NCI-H1436 (cell line): ENCODE results near the gene CYP4F22.
"Not testable (repeated sequence)": the region's sequence is repeated elsewhere in the genome, so short reads cannot be mapped to it uniquely, and the experiment has no call there.

ENCODE experiments used
- DNase-seq: peaks from one replicate; lab custom pipeline; 2025; lab: John Stamatoyannopoulos, UW

CYP4F22 gene

GRCh38 chr19:15508035-15508710 is at the start of gene CYP4F22:
CYP4F22 (plus strand) TSS chr19:15508525; CDS start chr19:15525337, 16,812 bp downstream.
- no peak for DNase-seq

- no peak for DNase-seq
Observed at GRCh38 chr19:15461694-15462093, 46.6 kb upstream of the CYP4F22 start.

GRCh38 chr19:15463861-15464371 is 44.4 kb upstream of the CYP4F22 start:
- DNase-seq, result no peak

DNA sequence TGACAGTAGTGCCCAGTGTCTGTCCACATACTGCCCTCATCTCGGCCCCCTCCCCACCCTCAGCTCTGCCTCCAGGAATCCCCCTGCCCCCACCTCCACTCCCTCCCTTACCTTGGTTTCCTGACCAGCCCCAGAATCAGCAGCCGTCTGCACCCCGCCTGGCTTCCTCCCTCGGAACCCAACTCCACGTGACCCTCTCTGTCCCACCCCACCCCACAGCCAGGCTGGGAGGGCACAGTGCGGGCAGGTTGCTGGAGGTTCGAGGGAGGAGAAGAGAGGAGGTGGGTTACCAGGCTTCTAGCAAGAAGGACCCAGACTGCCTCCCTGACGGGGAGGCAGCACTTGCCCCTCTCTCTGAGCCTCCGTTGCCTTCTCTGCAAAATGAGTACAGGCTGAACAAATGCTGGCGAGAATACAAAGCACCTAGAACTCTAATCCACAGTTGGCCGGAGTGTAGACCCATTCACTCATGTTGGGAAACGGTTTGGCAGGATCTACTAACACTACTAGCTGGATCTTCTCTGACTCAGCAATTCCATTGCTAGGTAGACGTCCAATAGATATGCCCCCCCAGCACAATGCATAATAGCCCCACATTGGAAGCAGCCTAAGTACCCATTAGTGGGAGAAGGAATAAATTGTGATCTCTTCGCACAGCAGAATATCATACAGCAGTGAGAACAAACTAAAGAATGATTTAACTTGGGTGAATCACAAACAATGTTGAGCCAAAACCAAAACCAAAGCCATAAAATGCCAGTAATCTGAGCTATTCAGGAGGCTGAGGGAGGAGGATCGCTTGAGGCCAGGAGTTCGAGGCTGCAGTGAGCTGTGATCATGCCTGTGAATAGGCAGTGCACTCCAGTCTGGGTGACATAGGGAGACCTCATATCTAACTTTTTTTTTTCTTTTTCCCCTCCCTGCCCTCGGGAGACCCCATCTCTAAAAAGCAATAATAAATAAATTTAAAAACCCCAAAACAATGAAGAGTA is 43.6 kb upstream of the CYP4F22 start, which contains the start of gene RASAL3:
Gene RASAL3, minus strand, starts transcription at position 151 of the 992 bp plus-strand sequence. CDS start 186 bp downstream, outside the sequence.
- no peak for DNase-seq

GRCh38 chr19:15466851-15467733 is 41.2 kb upstream of the CYP4F22 start:
- no peak for DNase-seq

DNA sequence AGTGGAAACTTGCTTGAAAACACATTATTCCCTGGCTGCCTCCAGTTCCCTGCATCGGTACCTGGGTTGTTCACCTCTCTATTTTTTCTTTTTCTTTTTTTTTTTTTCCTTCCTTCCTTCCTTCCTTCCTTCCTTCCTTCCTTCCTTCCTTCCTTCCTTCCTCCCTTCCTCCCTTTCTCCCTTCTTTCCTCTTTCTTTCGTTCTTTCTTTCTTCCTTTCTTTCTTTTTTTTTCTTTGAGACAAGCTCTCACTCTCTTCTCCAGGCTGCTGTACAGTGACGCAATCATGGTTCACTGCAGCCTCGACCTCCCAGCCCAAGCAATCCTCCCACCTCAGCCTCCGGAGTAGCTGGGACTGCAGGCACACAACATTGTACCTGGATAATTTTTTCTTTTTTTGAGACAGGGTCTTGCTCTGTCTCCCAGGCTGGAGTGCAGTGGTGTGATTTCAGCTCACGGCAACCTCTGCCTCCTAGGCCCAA is 40.6 kb upstream of the CYP4F22 start:
- DNase-seq, result no peak

- DNase-seq, result no peak
Observed at GRCh38 chr19:15468675-15469512, 39.4 kb upstream of the CYP4F22 start.

DNA sequence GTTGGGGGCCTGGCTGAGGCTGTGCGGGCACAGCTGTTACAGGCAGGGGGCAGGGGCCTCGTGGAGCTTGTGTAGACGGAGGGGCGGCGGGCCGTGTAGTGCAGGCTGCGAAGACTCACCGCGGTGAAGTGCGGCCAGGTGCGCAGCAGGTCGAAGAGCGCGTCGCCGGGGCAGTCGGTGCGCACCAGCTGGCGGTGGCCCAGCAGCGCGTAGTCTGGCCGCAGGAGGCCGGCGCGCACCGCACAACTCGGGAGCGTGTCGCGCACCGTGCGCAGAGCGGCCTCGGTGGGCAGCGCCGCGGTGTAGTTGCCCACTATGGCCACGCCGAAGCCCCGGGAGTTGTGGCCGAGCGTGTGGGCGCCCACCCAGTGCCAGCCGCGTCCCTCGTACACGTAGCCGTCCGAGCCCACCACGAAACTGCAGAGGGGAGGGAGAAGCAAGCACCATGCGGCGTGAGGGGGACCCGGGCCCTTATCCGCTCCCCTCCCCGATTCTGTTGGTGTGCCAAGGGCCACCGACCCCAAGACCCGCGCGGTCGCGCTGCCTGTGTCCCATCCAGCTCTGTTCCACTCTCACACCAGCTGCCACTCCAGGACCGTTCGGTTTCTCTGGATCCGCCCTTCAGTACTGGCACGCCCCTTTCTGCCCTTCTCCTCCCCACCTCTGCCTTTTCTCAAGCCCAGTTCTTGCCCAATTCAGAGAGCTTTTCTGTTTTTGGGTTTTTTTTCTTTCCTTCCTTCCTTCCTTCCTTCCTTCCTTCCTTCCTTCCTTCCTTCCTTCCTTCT is 38.6 kb upstream of the CYP4F22 start:
- DNase-seq, result no peak

DNA sequence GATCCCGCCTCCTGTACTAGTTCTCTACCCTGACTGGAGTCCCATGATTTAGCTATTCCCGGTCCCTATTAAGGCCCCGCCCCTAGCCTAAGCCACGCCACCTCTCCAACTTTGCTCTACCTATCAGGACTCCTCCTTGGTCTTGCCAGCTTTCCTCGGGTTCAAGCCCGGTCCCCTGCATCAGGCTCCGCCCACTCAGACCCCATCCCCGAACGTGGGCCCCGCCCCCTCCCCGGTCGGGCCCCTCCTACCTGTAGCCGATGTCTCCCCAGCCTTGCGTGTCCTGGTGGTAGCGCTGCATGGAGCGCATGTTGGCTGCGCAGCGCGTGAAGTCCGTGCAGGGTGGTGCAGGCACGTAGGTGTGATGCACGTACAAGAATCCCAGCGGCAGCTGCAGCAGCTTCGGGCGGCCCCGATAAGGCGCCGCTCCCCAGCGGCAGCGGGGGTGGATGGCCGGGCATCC is 36.7 kb upstream of the CYP4F22 start:
- no peak for DNase-seq

DNA sequence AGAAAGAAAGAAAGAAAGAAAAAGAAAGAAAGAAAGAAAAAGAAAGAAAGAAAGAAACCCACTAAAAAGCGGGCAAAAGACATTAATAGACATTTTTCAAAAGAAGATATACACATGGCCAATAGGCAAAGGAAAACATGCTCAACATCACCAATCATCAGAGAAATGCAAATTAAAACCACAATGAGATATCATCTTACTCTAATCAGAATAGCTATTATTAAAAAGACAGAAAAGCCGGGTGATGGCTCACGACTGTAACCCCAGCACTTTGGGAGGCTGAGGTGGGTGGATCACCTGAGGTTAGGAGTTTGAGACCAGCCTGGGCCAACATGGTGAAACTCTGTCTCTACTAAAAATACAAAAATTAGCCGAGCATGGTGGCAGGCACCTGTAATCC is 34.5 kb upstream of the CYP4F22 start:
- DNase-seq, result not testable (repeated sequence)

DNA sequence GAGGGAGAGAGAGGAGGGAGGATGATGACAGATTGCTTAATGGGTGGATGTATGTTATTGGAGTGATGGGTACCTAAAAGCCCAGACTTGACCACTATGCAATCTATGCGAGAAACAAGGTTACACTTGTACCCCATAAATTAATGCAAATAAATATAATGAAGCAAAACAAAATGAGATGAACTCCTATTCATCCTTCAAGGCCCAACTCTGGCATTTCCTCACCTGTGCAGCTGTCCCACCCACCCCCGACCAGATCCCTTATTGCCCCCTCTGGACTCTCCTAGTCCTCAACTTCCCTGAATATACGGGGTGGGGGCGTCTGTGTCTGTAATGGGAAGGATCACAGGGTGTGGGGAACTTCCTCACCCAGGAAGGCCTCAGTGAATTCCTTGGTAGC is 33.2 kb upstream of the CYP4F22 start:
- DNase-seq, result no peak

DNA sequence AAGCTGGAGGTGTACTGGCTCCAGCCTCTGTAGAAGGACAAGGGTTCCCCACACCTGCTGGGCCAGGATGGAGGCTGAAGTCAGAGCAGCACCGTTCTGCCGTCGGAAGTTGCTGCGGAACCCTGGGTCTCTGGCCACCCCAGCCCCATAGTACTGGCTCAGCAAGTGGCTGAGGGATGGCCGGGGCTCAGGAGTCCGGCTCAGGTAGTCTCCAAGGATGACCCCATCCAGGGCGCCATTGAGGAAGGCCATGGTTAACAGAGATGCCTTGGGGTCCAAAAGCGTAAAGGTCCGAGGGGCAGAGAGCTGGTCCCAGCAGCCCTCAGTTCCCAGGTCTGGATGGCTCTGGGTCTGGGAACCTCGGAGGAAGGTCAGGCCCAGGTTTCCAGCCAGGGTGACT is 32.7 kb upstream of the CYP4F22 start:
- DNase-seq, result no peak

DNA sequence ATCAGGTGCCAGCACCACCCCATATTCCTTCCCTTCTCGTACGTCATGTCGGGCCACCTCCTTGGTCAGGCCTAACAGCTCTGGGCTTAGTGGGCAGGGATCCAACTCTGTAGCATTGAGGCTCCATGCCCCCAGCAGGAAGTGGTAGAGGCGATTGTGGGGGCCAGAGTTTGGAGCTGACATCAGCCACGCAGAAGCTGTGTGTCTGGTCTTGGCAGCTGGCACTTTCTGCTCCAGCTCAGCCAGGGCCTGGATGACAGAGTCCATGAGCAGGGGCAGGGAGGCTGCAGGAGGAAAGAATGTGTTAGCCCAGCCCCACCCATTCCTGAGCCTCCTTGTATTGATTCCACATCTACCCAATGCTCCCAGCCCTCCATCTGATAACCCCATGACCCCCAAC is 32.0 kb upstream of the CYP4F22 start:
- DNase-seq, result no peak

- DNase-seq, result no peak
Observed at GRCh38 chr19:15479391-15480345, 28.7 kb upstream of the CYP4F22 start, which contains the start of gene PGLYRP2. PGLYRP2 (minus strand) TSS chr19:15479501; CDS start chr19:15479371, 130 bp downstream.

DNA sequence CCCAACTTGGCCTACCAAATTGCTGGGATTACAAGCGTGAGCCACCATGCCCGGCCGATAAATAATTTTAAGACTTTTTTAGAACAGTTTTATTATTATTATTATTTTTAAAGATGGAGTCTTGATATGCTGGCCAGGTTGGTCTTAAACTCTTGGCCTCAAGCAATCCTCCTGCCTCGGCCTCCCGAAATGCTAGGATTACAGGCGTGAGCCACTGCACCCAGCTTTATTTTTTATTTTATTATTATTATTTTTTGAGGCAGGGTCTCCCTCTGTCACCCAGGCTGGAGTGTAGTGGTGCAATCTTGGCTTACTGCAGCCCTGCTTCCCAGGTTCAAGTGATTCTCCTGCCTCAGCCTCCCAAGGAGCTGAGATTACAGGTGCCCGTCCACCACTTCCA is 27.3 kb upstream of the CYP4F22 start:
- not testable (repeated sequence) for DNase-seq

GRCh38 chr19:15485768-15486167 is 22.6 kb upstream of the CYP4F22 start:
- not testable (repeated sequence) for DNase-seq

GRCh38 chr19:15487038-15487437 is 21.3 kb upstream of the CYP4F22 start:
- DNase-seq, result no peak

DNA sequence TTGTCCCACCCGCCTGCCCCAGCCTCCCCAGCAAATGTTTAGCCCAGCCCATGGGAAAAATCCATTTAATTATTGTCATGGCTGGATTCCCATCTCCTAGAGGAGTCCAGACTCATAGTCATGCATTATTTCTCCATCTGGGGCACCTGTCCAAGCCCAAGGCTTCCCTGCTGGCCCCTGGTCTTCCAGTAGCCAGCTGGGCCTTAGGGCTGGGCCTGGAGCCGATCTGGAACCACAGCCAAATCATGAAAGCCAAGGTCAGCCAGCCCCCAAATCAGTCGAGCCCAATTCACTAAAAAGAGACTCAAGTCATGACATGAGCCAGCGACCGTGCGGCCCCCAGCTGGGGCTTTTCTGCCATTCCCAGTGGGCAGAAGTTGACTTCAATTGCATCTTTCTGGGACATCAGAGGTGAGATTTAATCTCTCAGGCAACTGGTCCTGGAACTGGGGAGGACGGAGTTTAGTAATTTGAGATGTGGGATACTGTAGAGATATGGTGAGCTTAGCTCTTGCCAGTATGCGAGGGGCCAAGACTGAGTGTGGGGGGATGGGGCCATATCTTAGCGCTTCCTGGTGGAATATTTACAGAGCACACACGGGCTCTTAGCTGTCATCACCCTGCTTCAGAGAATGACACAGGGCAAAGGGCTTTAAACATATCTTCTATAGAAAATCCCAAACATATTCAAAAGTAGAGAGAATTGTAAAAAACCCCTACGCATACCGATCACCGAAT is 19.7 kb upstream of the CYP4F22 start:
- DNase-seq, result no peak
